Lower leg skin (tissue), 4 donors: ENCODE measurements around the gene EIF2S1. TPM values are rescaled to one million over a fixed set of nuclear protein-coding genes. Genes with fewer than 3 reads are reported as not detected.

Experiments used
- DNase-seq, 2 donors: peaks; one replicate each; pipeline ENCODE4 v3.0.0-alpha.2; 2019; ENCODE audit warnings: low spot score in 2 of 2
- H3K4me3 ChIP-seq: fragments of 200-600 bp; sonication (generic); 2 replicates; pipeline ENCODE4 v1.5.1; 2017; ENCODE audit warnings: mild to moderate bottlenecking, low read depth; ENCODE audit not compliant: poor library complexity, severe bottlenecking
- CTCF ChIP-seq, 3 donors: fragments of 450-650 bp; IDR thresholded peaks; one replicate each; pipeline ENCODE4 v1.5.1; 2016; ENCODE audit warnings: antibody characterized with exemption in 3 of 3, mild to moderate bottlenecking in 3 of 3, moderate library complexity in 2 of 3
- POLR2A ChIP-seq, 2 donors: fragments of 450-650 bp; IDR thresholded peaks; one replicate each; pipeline ENCODE4 v1.6.1; 2016 to 2017; ENCODE audit warnings: antibody characterized with exemption in 2 of 2, mild to moderate bottlenecking in 1 of 2, moderate library complexity in 1 of 2
- WGBS, 2 donors: methylation state at CpG; one replicate each; pipeline ENCODE4 v1.1.5; 2018; 5-methylcytosine and 5-hydroxymethylcytosine counted together
- intact Hi-C: fragments of 100-400 bp; cut with DNase I; formaldehyde crosslinking; loops from one replicate; pipeline ENCODE4 v1.15.0; 2023; ENCODE audit warnings: low total_unique reads
- total RNA-seq, 4 donors: library from RNA; depleted of rRNA; stranded (reverse); fragments of >200 nt; gene quantifications; one replicate each; pipeline ENCODE4 v1.1.0, GENCODE V29; 2016

EIF2S1 gene
- total RNA-seq, 4 donors from 2014 or later = 72.3 to 113 (median 96.4) TPM

GRCh38 chr14:67423424-67423823 lies 63.3 kb downstream of the EIF2S1 start:
- intact Hi-C loops = no loop called here
- no peak overlapping the region for H3K4me3 ChIP-seq
- 48 to 61% methylated on average over 2 of the region's 2 CpGs for WGBS, 2 donors
- TF ChIP-seq CTCF (IDR thresholded peaks at IDR 0.05) = no peak
- TF ChIP-seq POLR2A (IDR thresholded peaks at IDR 0.05) = no peak
- no peak for DNase-seq

- TF ChIP-seq POLR2A (IDR thresholded peaks at IDR 0.05) (no peak), CTCF (IDR thresholded peaks at IDR 0.05) (no peak)
- DNase-seq = no peak
- WGBS, 2 donors = 56 to 60% methylated on average over 3 of the region's 3 CpGs
- no peak overlapping the region for H3K4me3 ChIP-seq
- intact Hi-C loops = no loop called here
Observed at GRCh38 chr14:67424539-67424938, 64.4 kb downstream of the EIF2S1 start.

GRCh38 chr14:67425608-67426007 lies 65.5 kb downstream of the EIF2S1 start:
- DNase-seq = no peak
- TF ChIP-seq POLR2A (IDR thresholded peaks at IDR 0.05) (no peak), CTCF (IDR thresholded peaks at IDR 0.05) (no peak)
- intact Hi-C loops = loop anchor here (5.0 kb wide), 1 partner anchor 147 kb away; no protein-coding TSS in a partner anchor
- no peak overlapping the region for H3K4me3 ChIP-seq
- WGBS, 2 donors = 79 to 86% methylated on average over 4 of the region's 4 CpGs

DNA sequence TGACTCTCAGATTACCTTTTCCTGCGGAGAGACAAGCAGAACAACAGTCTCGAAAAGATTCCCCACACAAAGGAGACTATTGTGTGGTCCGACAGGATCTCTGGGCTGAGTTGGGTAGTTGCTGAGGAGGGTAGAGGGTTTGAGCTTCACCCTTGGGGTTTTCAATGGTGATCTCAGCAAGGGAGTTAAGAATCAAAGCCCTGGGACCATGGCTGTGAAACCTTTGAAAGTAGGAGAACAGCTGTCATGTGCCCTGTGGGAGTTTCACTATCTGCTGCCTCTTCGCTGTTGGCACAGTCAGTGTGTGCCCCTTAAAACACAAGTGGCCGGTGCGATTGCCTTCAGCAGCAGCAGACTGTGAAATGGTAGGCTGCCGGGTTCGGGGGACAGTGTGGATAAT lies 66.0 kb downstream of the EIF2S1 start:
- H3K4me3 ChIP-seq = no peak overlapping the region
- WGBS, 2 donors = 73 to 75% methylated on average over 8 of the region's 8 CpGs
- no peak for TF ChIP-seq POLR2A (IDR thresholded peaks at IDR 0.05)
- no peak for TF ChIP-seq CTCF (IDR thresholded peaks at IDR 0.05)
- intact Hi-C loops = loop anchor here (5.0 kb wide), 1 partner anchor 146 kb away; no protein-coding TSS in a partner anchor
- no peak for DNase-seq

DNA sequence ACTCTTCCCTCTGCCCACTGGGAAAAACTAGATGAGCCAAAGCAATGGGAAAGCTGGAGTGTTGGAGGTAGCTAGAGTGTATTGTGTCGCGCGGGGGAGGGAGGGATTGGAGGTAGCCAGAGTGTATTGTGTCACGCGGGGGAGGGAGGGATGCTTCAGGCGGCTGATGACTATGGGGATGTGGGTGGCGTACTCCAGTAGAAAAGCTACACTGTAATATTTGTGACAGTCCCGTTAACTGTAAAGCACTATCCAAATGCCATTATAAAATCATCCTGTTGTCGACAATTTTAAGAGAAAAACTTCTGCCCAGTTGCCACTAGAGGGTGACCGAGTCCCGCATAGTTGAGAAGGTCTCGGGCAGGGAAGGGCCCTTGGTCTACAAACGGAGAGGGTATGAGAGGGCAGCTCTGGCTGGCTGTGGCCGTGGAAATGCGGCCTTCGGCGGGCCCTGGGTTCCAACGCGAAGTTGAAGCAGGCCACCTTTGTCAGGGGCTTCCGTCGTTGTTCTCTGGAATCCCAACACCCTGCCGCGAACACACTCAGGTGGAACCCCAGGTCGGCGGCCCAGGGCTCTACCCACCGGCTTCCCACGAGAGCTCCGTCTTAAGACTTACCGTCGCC lies 67.0 kb downstream of the EIF2S1 start:
- intact Hi-C loops = loop anchor here (5.0 kb wide), 1 partner anchor 145 kb away; no protein-coding TSS in a partner anchor
- no peak overlapping the region for H3K4me3 ChIP-seq
- WGBS, 2 donors = 33 to 37% methylated on average over 26 to 30 of the region's 30 CpGs
- DNase-seq = peak; percentile 51 to 92
- TF ChIP-seq POLR2A (IDR thresholded peaks at IDR 0.05) (no peak), CTCF (IDR thresholded peaks at IDR 0.05) (peak in 1 of 3 donors; percentile 65)
